ENCODE measurements around the gene NHLRC4. TPM values are rescaled to one million over a fixed set of nuclear protein-coding genes. Genes with fewer than 3 reads are reported as not detected.
A peak's percentile ranks its signal among the peaks of the same experiment; 100 is the strongest.

Gene NHLRC4
- total RNA-seq, 2 experiments from 2014 or later = 0.41 to 0.72 TPM

- H3K9me3 Mint-ChIP-seq = no peaks in the 10 kb centered on the region
- peak overlapping the region; percentile 83 for H3K4me3 Mint-ChIP-seq
- DNase-seq (peak; percentile 98), ATAC-seq (peak; percentile 79)
- POLR2A ChIA-PET = interaction anchor here (0.6 to 1.9 kb wide), 13 partner anchors 10 to 164 kb away, joined by 3 to 8 read pairs (median 4); partner anchors contain the start of genes METTL26, PIGQ, RAB11FIP3 and RHOT2
- CTCF ChIA-PET = interaction anchor here (1.4 to 1.8 kb wide), 2 partner anchors 12 to 17 kb away, joined by 3 to 5 read pairs; no protein-coding TSS in a partner anchor
- H3K27ac Mint-ChIP-seq = peak overlapping the region; percentile 98
- peaks cover 13% of the 10 kb centered on the region for H3K36me3 Mint-ChIP-seq (ENCODE audit: low read depth)
- H3K4me1 Mint-ChIP-seq (ENCODE audit: low read depth) = peaks cover 22% of the 10 kb centered on the region
- intact Hi-C loops (cut with micrococcal nuclease) = loop anchor here (10.0 kb wide), 1 partner anchor 76 kb away; the partner anchor contains the start of gene RHOT2
- H3K27me3 Mint-ChIP-seq = no peaks in the 10 kb centered on the region
- TF ChIP-seq CTCF (IDR thresholded peaks at IDR 0.05) = no peak
These were observed 22.3 kb downstream of the NHLRC4 start for GRCh38 chr16:588889-589657.

- ATAC-seq = peak; percentile 89
- Mint-ChIP-seq H3K27me3 (no peaks in the 10 kb centered on the region), H3K9me3 (no peaks in the 10 kb centered on the region), H3K27ac (peak within 1 kb of the TSS; percentile 97), H3K36me3 (ENCODE audit: low read depth) (peaks cover 13% of the 10 kb centered on the region), H3K4me3 (peak within 1 kb of the TSS; percentile 83), H3K4me1 (ENCODE audit: low read depth) (peaks cover 22% of the 10 kb centered on the region)
- ChIA-PET POLR2A (interaction anchor here (1.5 kb wide), 1 partner anchor 47 kb away, joined by 5 read pairs; the partner anchor contains the start of gene METTL26), CTCF (no interaction called here)
- intact Hi-C loops (cut with micrococcal nuclease) = loop anchor here (10.0 kb wide), 1 partner anchor 75 kb away; the partner anchor contains the start of gene RHOT2
- peak; percentile 99 for DNase-seq
- no peak for TF ChIP-seq CTCF (IDR thresholded peaks at IDR 0.05)
These were observed 22.9 kb downstream of the NHLRC4 start, which contains the start of gene RAB40C for GRCh38 chr16:589658-590187. TSS of gene RAB40C (plus strand) at chr16:590066. CDS start at chr16:590292, 226 bp downstream.

- no peaks in the 10 kb centered on the region for H3K27me3 Mint-ChIP-seq
- no peak for TF ChIP-seq CTCF (IDR thresholded peaks at IDR 0.05)
- H3K9me3 Mint-ChIP-seq = no peaks in the 10 kb centered on the region
- H3K27ac Mint-ChIP-seq = peak overlapping the region; percentile 63
- CTCF ChIA-PET = no interaction called here
- peaks cover 13% of the 10 kb centered on the region for H3K36me3 Mint-ChIP-seq (ENCODE audit: low read depth)
- intact Hi-C loops (cut with micrococcal nuclease) = no loop called here
- peaks cover 22% of the 10 kb centered on the region for H3K4me1 Mint-ChIP-seq (ENCODE audit: low read depth)
- ATAC-seq = no peak
- peak overlapping the region; percentile 83 for H3K4me3 Mint-ChIP-seq
- peak; percentile 36 for DNase-seq
- POLR2A ChIA-PET = interaction anchor here (0.8 to 1.5 kb wide), 2 partner anchors 20 to 46 kb away, joined by 3 to 5 read pairs; partner anchors contain the start of gene METTL26
These were observed 23.5 kb downstream of the NHLRC4 start for GRCh38 chr16:590188-590814.

GRCh38 chr16:590815-591200, 24.0 kb downstream of the NHLRC4 start:
- DNase-seq (no peak), ATAC-seq (no peak)
- Mint-ChIP-seq H3K27me3 (no peaks in the 10 kb centered on the region), H3K4me3 (peak overlapping the region; percentile 83), H3K27ac (peak overlapping the region; percentile 63), H3K9me3 (no peaks in the 10 kb centered on the region), H3K4me1 (ENCODE audit: low read depth) (peaks cover 22% of the 10 kb centered on the region), H3K36me3 (ENCODE audit: low read depth) (peaks cover 13% of the 10 kb centered on the region)
- ChIA-PET CTCF (no interaction called here), POLR2A (interaction anchor here (0.8 to 1.5 kb wide), 2 partner anchors 20 to 46 kb away, joined by 3 to 5 read pairs; partner anchors contain the start of gene METTL26)
- intact Hi-C loops (cut with micrococcal nuclease) = no loop called here
- no peak for TF ChIP-seq CTCF (IDR thresholded peaks at IDR 0.05)
